Kidney (tissue), 14 donors: ENCODE results near the gene ETDB. TPM values are rescaled to one million over a fixed set of nuclear protein-coding genes. Genes with fewer than 3 reads are reported as not detected.
A peak's percentile ranks its signal among the peaks of the same experiment; 100 is the strongest.
"Not testable (repeated sequence)": the region's sequence is repeated elsewhere in the genome, so short reads cannot be mapped to it uniquely, and the experiment has no call there.

Experiments
- DNase-seq, 5 donors: peaks; one replicate each; pipeline ENCODE4 v3.0.0-alpha.2; 2013 to 2020
- FAIRE-seq: peaks from 2 replicates; lab custom pipeline; 2012; peaks lifted over from hg19 to GRCh38; lab: Jason Lieb, UNC
- H3K27ac ChIP-seq, 2 donors: one replicate each; pipeline ENCODE4 v1.7.0; 2013; ENCODE audit warnings: low read depth in 2 of 2, low read length in 2 of 2, inconsistent platforms in 1 of 2
- H3K27me3 ChIP-seq: one replicate; pipeline ENCODE4 v1.7.1; 2013; ENCODE audit warnings: low read length, inconsistent platforms; ENCODE audit not compliant: control insufficient read depth, insufficient read depth
- H3K36me3 ChIP-seq, 3 donors: one replicate each; pipeline versions ENCODE4 v1.7.0 to v1.7.1; 2013; ENCODE audit warnings: low read length in 3 of 3, control low read depth in 1 of 3, inconsistent platforms in 1 of 3; ENCODE audit not compliant: insufficient read depth in 3 of 3, control insufficient read depth in 2 of 3
- H3K4me1 ChIP-seq, 3 donors: one replicate each; pipeline versions ENCODE4 v1.7.0 to v1.7.1; 2013; ENCODE audit warnings: low read length in 3 of 3, inconsistent platforms in 1 of 3, low read depth in 1 of 3; ENCODE audit not compliant: control insufficient read depth in 2 of 3, insufficient read depth in 2 of 3
- H3K4me3 ChIP-seq, 3 donors: one replicate each; pipeline versions ENCODE4 v1.7.0 to v1.8.1; 2013; ENCODE audit warnings: low read length in 3 of 3, control low read depth in 1 of 3, inconsistent platforms in 1 of 3
- H3K9ac ChIP-seq, 3 donors: one replicate each; pipeline versions ENCODE4 v1.7.0 to v1.7.1; 2013; ENCODE audit warnings: low read length in 3 of 3, control low read depth in 1 of 3, inconsistent platforms in 1 of 3
- H3K9me3 ChIP-seq, 3 donors: one replicate each; pipeline versions ENCODE4 v1.7.0 to v1.7.1; 2013; ENCODE audit warnings: low read length in 3 of 3, control low read depth in 1 of 3, inconsistent platforms in 1 of 3; ENCODE audit not compliant: control insufficient read depth in 2 of 3, insufficient read depth in 1 of 3
- intact Hi-C: fragments of 100-400 bp; cut with DNase I; formaldehyde crosslinking; loops from one replicate; pipeline ENCODE4 v1.11.1; 2022
- polyA plus RNA-seq: library from polyadenylated mRNA; stranded (reverse); fragments of 350-450 nt; fragmentation: Illumina TruSeq; extraction: RNeasy Lipid Tissue Mini Kit (QIAGEN cat#74804); gene quantifications from one replicate; pipeline ENCODE4 v1.2.3, GENCODE V29; 2014; ENCODE audit warnings: low read depth, low replicate concordance; ENCODE audit not compliant: insufficient read depth
- total RNA-seq: library from RNA; stranded (reverse); fragmentation: NEBNext Ultra II Directional; extraction: Animal tissue kit (Norgen Biotek cat#: 25700); gene quantifications from one replicate; pipeline ENCODE4 v1.2.1, GENCODE V29; 2021
- TF ChIP-seq, protein P1 (sequence below): IDR thresholded peaks from 3 replicates; pipeline ENCODE4 v1.5.1; 2012; ENCODE audit warnings: mild to moderate bottlenecking, moderate library complexity, borderline replicate concordance; ENCODE audit not compliant: insufficient read depth; ENCODE audit errors: extremely low read depth
- donor health status: control.
- donor health status: control.
- donor health status: control.
- donor health status: control.
- donor health status: control.
- donor health status: DM: yes; HTN: yes; CAD: no.
- donor health status: Normal renal cell carcinoma (clear cell type).

ETDB gene
- total and polyA plus RNA-seq, 2 donors from 2014 or later: not detected

DNA sequence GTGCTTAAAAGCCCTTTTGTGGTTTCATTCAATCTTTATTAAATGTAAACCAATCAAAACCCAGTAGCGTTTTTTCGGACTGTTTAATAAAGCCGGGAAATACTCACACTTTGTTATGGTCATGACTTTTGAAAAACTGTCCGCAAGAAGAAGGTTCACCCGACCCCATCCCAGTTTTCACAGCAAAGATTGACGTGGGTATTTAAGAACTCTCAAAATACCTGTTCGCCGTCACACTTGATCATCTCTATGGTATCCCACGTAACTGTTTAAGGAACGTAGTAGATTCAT lies 20.9 kb downstream of the ETDB start:
- no peak overlapping the region for H3K27ac ChIP-seq
- H3K36me3 ChIP-seq: no peaks in the 10 kb centered on the region
- no peak for DNase-seq
- peaks cover 4% of the 10 kb centered on the region for H3K27me3 ChIP-seq
- intact Hi-C loops: no loop called here
- no peak for FAIRE-seq
- H3K4me1 ChIP-seq: no peaks in the 10 kb centered on the region
- H3K9me3 ChIP-seq: no peaks in the 10 kb centered on the region
- H3K4me3 ChIP-seq: peak overlapping the region in 2 of 3 donors; percentile 66 to 82
- TF ChIP-seq, protein P1, sequence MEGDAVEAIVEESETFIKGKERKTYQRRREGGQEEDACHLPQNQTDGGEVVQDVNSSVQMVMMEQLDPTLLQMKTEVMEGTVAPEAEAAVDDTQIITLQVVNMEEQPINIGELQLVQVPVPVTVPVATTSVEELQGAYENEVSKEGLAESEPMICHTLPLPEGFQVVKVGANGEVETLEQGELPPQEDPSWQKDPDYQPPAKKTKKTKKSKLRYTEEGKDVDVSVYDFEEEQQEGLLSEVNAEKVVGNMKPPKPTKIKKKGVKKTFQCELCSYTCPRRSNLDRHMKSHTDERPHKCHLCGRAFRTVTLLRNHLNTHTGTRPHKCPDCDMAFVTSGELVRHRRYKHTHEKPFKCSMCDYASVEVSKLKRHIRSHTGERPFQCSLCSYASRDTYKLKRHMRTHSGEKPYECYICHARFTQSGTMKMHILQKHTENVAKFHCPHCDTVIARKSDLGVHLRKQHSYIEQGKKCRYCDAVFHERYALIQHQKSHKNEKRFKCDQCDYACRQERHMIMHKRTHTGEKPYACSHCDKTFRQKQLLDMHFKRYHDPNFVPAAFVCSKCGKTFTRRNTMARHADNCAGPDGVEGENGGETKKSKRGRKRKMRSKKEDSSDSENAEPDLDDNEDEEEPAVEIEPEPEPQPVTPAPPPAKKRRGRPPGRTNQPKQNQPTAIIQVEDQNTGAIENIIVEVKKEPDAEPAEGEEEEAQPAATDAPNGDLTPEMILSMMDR: no peak
- H3K9ac ChIP-seq: no peak overlapping the region

DNA sequence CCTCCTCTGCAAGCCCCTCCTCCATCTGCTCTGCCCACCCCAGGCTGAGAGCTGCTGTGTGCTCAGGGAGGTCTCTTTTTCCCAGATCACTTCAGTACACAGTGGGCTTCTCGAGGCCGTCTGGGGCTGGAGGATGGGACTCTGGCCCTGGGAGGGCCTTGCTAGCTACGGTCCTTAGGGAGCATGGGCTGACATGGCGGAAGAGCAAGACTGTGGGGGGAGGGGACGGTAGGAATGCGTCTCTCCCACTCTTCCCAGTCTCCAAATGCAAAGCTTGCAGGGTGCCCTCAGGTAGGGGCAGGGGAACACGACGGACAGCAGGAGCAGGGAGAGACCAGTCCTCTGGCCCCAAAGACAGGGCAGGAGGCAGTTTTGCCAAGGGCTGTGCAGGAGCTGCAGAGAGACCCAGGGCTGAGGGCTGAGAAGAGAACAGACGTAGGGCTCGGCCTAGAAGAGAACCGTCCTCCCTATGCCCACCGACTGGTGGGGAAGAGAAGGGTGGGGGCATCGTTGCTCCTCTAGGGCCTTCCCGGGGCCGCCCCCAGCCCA lies 23.1 kb downstream of the ETDB start:
- intact Hi-C loops: not testable (repeated sequence)

DNA sequence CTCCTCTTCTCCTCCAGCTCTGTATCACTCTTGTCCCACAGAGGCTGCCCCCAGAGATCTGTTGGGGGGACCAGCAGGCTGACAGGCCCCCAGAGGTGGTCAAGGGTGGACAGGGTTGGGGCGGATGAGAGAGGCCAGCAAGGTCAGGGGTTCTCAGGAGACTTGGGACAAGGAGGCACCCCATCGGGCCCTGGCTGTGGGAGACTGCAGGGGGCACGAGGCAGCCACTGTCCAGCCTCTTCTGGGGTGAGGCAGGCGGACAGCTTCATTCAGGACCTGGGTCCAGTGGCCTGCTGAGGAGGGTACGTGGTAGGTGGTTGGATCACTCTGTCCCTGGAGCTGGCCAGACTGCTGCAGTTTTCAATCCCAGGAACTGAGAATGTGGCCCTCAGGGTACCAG lies 24.6 kb downstream of the ETDB start:
- H3K9ac ChIP-seq: no peak overlapping the region
- DNase-seq: no peak
- H3K4me3 ChIP-seq: no peak overlapping the region
- H3K9me3 ChIP-seq: no peaks in the 10 kb centered on the region
- FAIRE-seq: no peak
- H3K27ac ChIP-seq: no peak overlapping the region
- TF ChIP-seq, protein P1: no peak
- no peaks in the 10 kb centered on the region for H3K4me1 ChIP-seq
- intact Hi-C loops: no loop called here
- peaks cover 4% of the 10 kb centered on the region for H3K27me3 ChIP-seq
- H3K36me3 ChIP-seq: no peaks in the 10 kb centered on the region

More for the DNA sequence above, 23.1 kb downstream of the ETDB start:
- peak in 3 of 5 donors; percentile 22 to 57 (median 50) for DNase-seq
- H3K27me3 ChIP-seq, H3K9ac ChIP-seq, FAIRE-seq, H3K4me1 ChIP-seq, H3K27ac ChIP-seq, H3K9me3 ChIP-seq, H3K36me3 ChIP-seq: not testable (repeated sequence)
- peak overlapping the region; percentile 45 to 59 (median 47) for H3K4me3 ChIP-seq

DNA sequence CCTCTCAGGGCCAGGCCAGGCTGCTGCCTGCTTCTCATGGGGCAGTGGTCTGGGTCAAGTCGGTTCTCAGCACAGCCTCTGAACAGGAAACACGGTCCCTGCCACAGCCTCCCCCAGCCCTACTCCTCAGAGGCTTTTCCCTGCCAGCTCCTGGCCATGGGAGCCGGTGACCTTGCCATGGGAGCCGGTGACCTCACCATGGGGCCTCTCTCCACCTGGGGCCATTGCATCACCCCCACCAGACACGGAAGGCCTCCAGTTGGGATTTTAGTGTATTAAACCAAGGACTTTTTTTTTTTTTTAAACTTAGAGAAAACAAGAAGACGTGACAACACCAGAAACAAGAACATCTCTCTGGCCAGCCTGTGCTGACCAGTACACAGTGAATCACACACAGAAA lies 25.6 kb downstream of the ETDB start:
- Histone ChIP-seq H3K4me3 (no peak overlapping the region), H3K9me3 (no peaks in the 10 kb centered on the region), H3K27me3 (peaks cover 2% of the 10 kb centered on the region), H3K9ac (no peak overlapping the region), H3K4me1 (no peaks in the 10 kb centered on the region), H3K36me3 (no peaks in the 10 kb centered on the region), H3K27ac (no peak overlapping the region)
- TF ChIP-seq, protein P1: no peak
- intact Hi-C loops: no loop called here
- no peak for DNase-seq
- FAIRE-seq: no peak
